HG03342 (cell line): ENCODE data around the gene AFF3.

Experiments used
- ATAC-seq: cut with Tn5 transposase; IDR thresholded peaks from one replicate; pipeline ENCODE4 v1.9.1; 2021; ENCODE audit warnings: mild to moderate bottlenecking, moderate library complexity; ENCODE audit not compliant: unreplicated experiment

Gene AFF3

GRCh38 chr2:99865818-99866676, 276.3 kb downstream of the AFF3 start:
- no peak for ATAC-seq

GRCh38 chr2:99864561-99865553, 277.5 kb downstream of the AFF3 start:
- ATAC-seq: no peak

- no peak for ATAC-seq
These were observed 278.5 kb downstream of the AFF3 start for GRCh38 chr2:99863903-99864270.

GRCh38 chr2:99863236-99863902, 279.0 kb downstream of the AFF3 start:
- no peak for ATAC-seq

GRCh38 chr2:99862566-99862965, 279.8 kb downstream of the AFF3 start:
- ATAC-seq: no peak

- no peak for ATAC-seq
These were observed 281.0 kb downstream of the AFF3 start for GRCh38 chr2:99861376-99861760.

GRCh38 chr2:99860720-99861375, 281.5 kb downstream of the AFF3 start:
- ATAC-seq: no peak

- no peak for ATAC-seq
These were observed 283.3 kb downstream of the AFF3 start for GRCh38 chr2:99858951-99859596.

GRCh38 chr2:99857867-99858444, 284.4 kb downstream of the AFF3 start:
- no peak for ATAC-seq

GRCh38 chr2:99857372-99857771, 285.0 kb downstream of the AFF3 start:
- ATAC-seq: no peak

- ATAC-seq: no peak
These were observed 286.3 kb downstream of the AFF3 start for GRCh38 chr2:99856119-99856518.

GRCh38 chr2:99854236-99854852, 288.0 kb downstream of the AFF3 start:
- no peak for ATAC-seq

- ATAC-seq: no peak
These were observed 289.4 kb downstream of the AFF3 start for GRCh38 chr2:99852956-99853355.

- ATAC-seq: no peak
These were observed 289.9 kb downstream of the AFF3 start for GRCh38 chr2:99852376-99852934.

GRCh38 chr2:99851811-99852210, 290.6 kb downstream of the AFF3 start:
- ATAC-seq: no peak

- ATAC-seq: no peak
These were observed 291.3 kb downstream of the AFF3 start for GRCh38 chr2:99851089-99851488.

GRCh38 chr2:99850084-99850710, 292.2 kb downstream of the AFF3 start:
- ATAC-seq: no peak

- ATAC-seq: no peak
These were observed 295.8 kb downstream of the AFF3 start for GRCh38 chr2:99846462-99847107.
